ENCODE data around the gene SLC35F5.

- TF ChIP-seq, protein P1, sequence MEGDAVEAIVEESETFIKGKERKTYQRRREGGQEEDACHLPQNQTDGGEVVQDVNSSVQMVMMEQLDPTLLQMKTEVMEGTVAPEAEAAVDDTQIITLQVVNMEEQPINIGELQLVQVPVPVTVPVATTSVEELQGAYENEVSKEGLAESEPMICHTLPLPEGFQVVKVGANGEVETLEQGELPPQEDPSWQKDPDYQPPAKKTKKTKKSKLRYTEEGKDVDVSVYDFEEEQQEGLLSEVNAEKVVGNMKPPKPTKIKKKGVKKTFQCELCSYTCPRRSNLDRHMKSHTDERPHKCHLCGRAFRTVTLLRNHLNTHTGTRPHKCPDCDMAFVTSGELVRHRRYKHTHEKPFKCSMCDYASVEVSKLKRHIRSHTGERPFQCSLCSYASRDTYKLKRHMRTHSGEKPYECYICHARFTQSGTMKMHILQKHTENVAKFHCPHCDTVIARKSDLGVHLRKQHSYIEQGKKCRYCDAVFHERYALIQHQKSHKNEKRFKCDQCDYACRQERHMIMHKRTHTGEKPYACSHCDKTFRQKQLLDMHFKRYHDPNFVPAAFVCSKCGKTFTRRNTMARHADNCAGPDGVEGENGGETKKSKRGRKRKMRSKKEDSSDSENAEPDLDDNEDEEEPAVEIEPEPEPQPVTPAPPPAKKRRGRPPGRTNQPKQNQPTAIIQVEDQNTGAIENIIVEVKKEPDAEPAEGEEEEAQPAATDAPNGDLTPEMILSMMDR (IDR thresholded peaks at IDR 0.05), result no peak
- no peak for TF ChIP-seq POLR2A (IDR thresholded peaks at IDR 0.05)
Observed at GRCh38 chr2:113679457-113679856, 77.0 kb downstream of the SLC35F5 start.
